ENCODE results near the gene TUBGCP5.

Gene TUBGCP5

GRCh38 chr15:22951031-22951380, 88.4 kb downstream of the TUBGCP5 start:
- no peak for DNase-seq

- DNase-seq = no peak
Observed at GRCh38 chr15:22950256-22950990, 88.9 kb downstream of the TUBGCP5 start.
